Pons (tissue), 1 donor: Measurements from ENCODE around the gene FAR2.
"Not testable (repeated sequence)": the region's sequence is repeated elsewhere in the genome, so short reads cannot be mapped to it uniquely, and the experiment has no call there.

Experiments used
- DNase-seq: peaks from one replicate; pipeline ENCODE4 v3.0.0-alpha.2; 2016; ENCODE audit warnings: low spot score

Gene FAR2

GRCh38 chr12:29148911-29149690 is at the start of gene FAR2:
FAR2 (plus strand) TSS chr12:29149278; CDS start chr12:29270450, 121,172 bp downstream.
- no peak for DNase-seq

GRCh38 chr12:29102741-29103140 is 46.3 kb upstream of the FAR2 start:
- no peak for DNase-seq

GRCh38 chr12:29103539-29103974 is 45.5 kb upstream of the FAR2 start:
- peak; percentile 45 for DNase-seq

GRCh38 chr12:29104516-29104915 is 44.6 kb upstream of the FAR2 start:
- DNase-seq: no peak

- no peak for DNase-seq
Observed at GRCh38 chr12:29110506-29111442, 38.3 kb upstream of the FAR2 start.

GRCh38 chr12:29113101-29113500 is 36.0 kb upstream of the FAR2 start:
- DNase-seq: no peak

GRCh38 chr12:29116414-29116813 is 32.7 kb upstream of the FAR2 start:
- DNase-seq: no peak

GRCh38 chr12:29131539-29131938 is 17.5 kb upstream of the FAR2 start:
- no peak for DNase-seq

GRCh38 chr12:29132316-29132715 is 16.8 kb upstream of the FAR2 start:
- no peak for DNase-seq

- DNase-seq: no peak
Observed at GRCh38 chr12:29133181-29133580, 15.9 kb upstream of the FAR2 start.

- no peak for DNase-seq
Observed at GRCh38 chr12:29133680-29134079, 15.4 kb upstream of the FAR2 start.

GRCh38 chr12:29138256-29138655 is 10.8 kb upstream of the FAR2 start:
- DNase-seq: not testable (repeated sequence)

- DNase-seq: not testable (repeated sequence)
Observed at GRCh38 chr12:29138855-29139254, 10.2 kb upstream of the FAR2 start.

GRCh38 chr12:29145372-29146170 is 3.5 kb upstream of the FAR2 start:
- no peak for DNase-seq

- no peak for DNase-seq
Observed at GRCh38 chr12:29146196-29146595, 2.9 kb upstream of the FAR2 start.

- DNase-seq: no peak
Observed at GRCh38 chr12:29147731-29148595, 1.1 kb upstream of the FAR2 start.

- no peak for DNase-seq
Observed at GRCh38 chr12:29148596-29148910, 525 bp upstream of the FAR2 start.

- DNase-seq: no peak
Observed at GRCh38 chr12:29149691-29150281, 708 bp downstream of the FAR2 start.

GRCh38 chr12:29150462-29150861 is 1.4 kb downstream of the FAR2 start:
- no peak for DNase-seq

- DNase-seq: peak; percentile 60
Observed at GRCh38 chr12:29152223-29152868, 3.3 kb downstream of the FAR2 start.
